H1 (cell line): ENCODE data around the gene LHCGR. TPM values are rescaled to one million over a fixed set of nuclear protein-coding genes. Genes with fewer than 3 reads are reported as not detected.

Experiments
- CTCF ChIA-PET: fragments of 300-600 bp; sonication (Branson Sonifier 250); formaldehyde crosslinking; loops from one replicate; lab custom pipeline; 2021; ENCODE audit not compliant: partially characterized antibody; lab: Charles Lee
- POLR2A ChIA-PET: fragments of 300-600 bp; sonication (Branson Sonifier 250); formaldehyde crosslinking; loops from one replicate; lab custom pipeline; 2021; ENCODE audit warnings: inconsistent platforms; ENCODE audit not compliant: partially characterized antibody; lab: Charles Lee
- DNase-seq, 2 experiments: peaks; one replicate each; pipeline versions ENCODE4 v3.0.0 to v3.0.0-alpha.2; 2010 to 2022; ENCODE audit warnings: low spot score in 2 of 2, low read depth in 1 of 2, mixed read lengths in 1 of 2
- FAIRE-seq: peaks from 2 replicates; lab custom pipeline; 2011; peaks lifted over from hg19 to GRCh38; lab: Jason Lieb, UNC
- H2AFZ ChIP-seq: 2 replicates; pipeline ENCODE4 v1.8.1; 2012; ENCODE audit warnings: low read length, inconsistent platforms
- H2AK5ac ChIP-seq: 2 replicates; pipeline ENCODE4 v1.6.1; 2013; ENCODE audit warnings: low read depth, low read length
- H2BK120ac ChIP-seq: replicated peaks from 2 replicates; pipeline ENCODE3; 2013; ENCODE audit warnings: low read depth, low read length, inconsistent platforms
- H2BK12ac ChIP-seq: 2 replicates; pipeline ENCODE4 v1.6.1; 2013; ENCODE audit warnings: low read depth, low read length
- H2BK15ac ChIP-seq: 2 replicates; pipeline ENCODE4 v1.6.1; 2013; ENCODE audit warnings: low read length
- H2BK20ac ChIP-seq: 2 replicates; pipeline ENCODE4 v1.6.1; 2013; ENCODE audit warnings: low read length
- H2BK5ac ChIP-seq: 2 replicates; pipeline ENCODE4 v1.6.1; 2013; ENCODE audit warnings: low read depth, low read length
- H3K14ac ChIP-seq: 2 replicates; pipeline ENCODE4 v1.6.1; 2013; ENCODE audit warnings: inconsistent platforms; ENCODE audit not compliant: insufficient read length
- H3K18ac ChIP-seq: 2 replicates; pipeline ENCODE4 v1.6.1; 2013; ENCODE audit warnings: low read length; ENCODE audit errors: extremely low read depth
- H3K23ac ChIP-seq: 2 replicates; pipeline ENCODE4 v1.6.1; 2013; ENCODE audit warnings: inconsistent platforms; ENCODE audit not compliant: insufficient read length
- H3K23me2 ChIP-seq: 2 replicates; pipeline ENCODE4 v1.6.1; 2013; ENCODE audit warnings: low read depth, low read length
- H3K27ac ChIP-seq: 2 replicates; pipeline ENCODE4 v1.6.1; 2011; ENCODE audit warnings: low read depth, low read length, inconsistent platforms
- H3K27me3 ChIP-seq, 4 experiments: replicated peaks in 1 of 4; 1 replicate in 1 of 4; 2 replicates in 3 of 4; pipeline versions ENCODE4 v1.6.1 to v1.8.1; 2011 to 2013; ENCODE audit warnings: low read length in 3 of 4, mild to moderate bottlenecking in 3 of 4, inconsistent platforms in 2 of 4, mixed read lengths in 2 of 4, moderate library complexity in 1 of 4; ENCODE audit not compliant: control insufficient read depth in 3 of 4, insufficient read depth in 3 of 4; ENCODE audit errors: extremely low read depth in 1 of 4
- H3K36me3 ChIP-seq, 4 experiments: 2 replicates each; pipeline versions ENCODE4 v1.6.1 to v1.8.1; 2011 to 2013; ENCODE audit warnings: mild to moderate bottlenecking in 4 of 4, low read length in 3 of 4, moderate library complexity in 2 of 4, control low read depth in 1 of 4, inconsistent platforms in 1 of 4; ENCODE audit not compliant: insufficient read depth in 4 of 4, control insufficient read depth in 2 of 4
- H3K4ac ChIP-seq: replicated peaks from 2 replicates; pipeline ENCODE3; 2013; ENCODE audit warnings: low read length, low read depth, mixed read lengths, inconsistent platforms; ENCODE audit not compliant: insufficient read length
- H3K4me1 ChIP-seq, 4 experiments: replicated peaks in 1 of 4; 1 replicate in 1 of 4; 2 replicates in 3 of 4; pipeline versions ENCODE4 v1.6.1 to v1.8.1; 2011 to 2013; ENCODE audit warnings: low read length in 3 of 4, inconsistent platforms in 2 of 4, mixed read lengths in 1 of 4; ENCODE audit not compliant: insufficient read depth in 4 of 4, control insufficient read depth in 3 of 4
- H3K4me2 ChIP-seq, 2 experiments: 2 replicates each; pipeline versions ENCODE4 v1.6.1 to v1.8.1; 2011 to 2013; ENCODE audit warnings: low read depth in 2 of 2, low read length in 2 of 2, control low read depth in 1 of 2, inconsistent platforms in 1 of 2, mild to moderate bottlenecking in 1 of 2; ENCODE audit not compliant: insufficient read depth in 1 of 2
- H3K4me3 ChIP-seq, 4 experiments: fragments of 200-600, 300-600 bp in 1 of 4; sonication (generic), shearing (Covaris generic), sonication (Bioruptor Twin) in 1 of 4; 2 replicates each; pipeline versions ENCODE4 v1.5.1 to v1.8.1; 2011 to 2016; ENCODE audit warnings: low read length in 4 of 4, low read depth in 3 of 4, control low read depth in 2 of 4, inconsistent platforms in 2 of 4, mild to moderate bottlenecking in 2 of 4, mixed read lengths in 1 of 4, moderate library complexity in 1 of 4; ENCODE audit not compliant: insufficient read depth in 2 of 4; ENCODE audit errors: extremely low read depth in 1 of 4
- H3K56ac ChIP-seq: replicated peaks from 2 replicates; pipeline ENCODE3; 2013; ENCODE audit warnings: low read depth, mild to moderate bottlenecking, mixed read lengths, low read length, inconsistent platforms; ENCODE audit not compliant: insufficient read length
- H3K79me1 ChIP-seq: 2 replicates; pipeline ENCODE4 v1.6.1; 2013; ENCODE audit warnings: low read depth, low read length, control low read depth
- H3K79me2 ChIP-seq, 2 experiments: 2 replicates each; pipeline versions ENCODE4 v1.6.1 to v1.8.1; 2012 to 2013; ENCODE audit warnings: low read length in 2 of 2, mild to moderate bottlenecking in 2 of 2, inconsistent platforms in 1 of 2; ENCODE audit not compliant: insufficient read depth in 2 of 2, control insufficient read depth in 1 of 2
- H3K9ac ChIP-seq, 4 experiments: replicated peaks in 1 of 4; 1 replicate in 1 of 4; 2 replicates in 3 of 4; pipeline versions ENCODE4 v1.6.1 to v1.8.1; 2011 to 2013; ENCODE audit warnings: low read depth in 3 of 4, low read length in 3 of 4, control low read depth in 2 of 4, mild to moderate bottlenecking in 2 of 4, moderate library complexity in 2 of 4, inconsistent platforms in 1 of 4; ENCODE audit errors: extremely low read depth in 1 of 4
- H3K9me3 ChIP-seq, 2 experiments: 2 replicates each; pipeline versions ENCODE4 v1.6.1 to v1.8.1; 2012 to 2013; ENCODE audit warnings: mild to moderate bottlenecking in 2 of 2, moderate library complexity in 2 of 2, control low read depth in 1 of 2, inconsistent platforms in 1 of 2, low read depth in 1 of 2, low read length in 1 of 2, mixed read lengths in 1 of 2; ENCODE audit not compliant: insufficient read depth in 2 of 2
- H4K20me1 ChIP-seq, 2 experiments: replicated peaks in 1 of 2; 2 replicates each; pipeline versions ENCODE3 to v1.8.1; 2011 to 2013; ENCODE audit warnings: inconsistent platforms in 2 of 2, low read length in 2 of 2, mild to moderate bottlenecking in 1 of 2; ENCODE audit not compliant: insufficient read depth in 2 of 2, control insufficient read depth in 1 of 2
- H4K5ac ChIP-seq: 2 replicates; pipeline ENCODE4 v1.6.1; 2013; ENCODE audit warnings: low read length, low read depth, mixed read lengths, inconsistent platforms; ENCODE audit not compliant: insufficient read length
- H4K8ac ChIP-seq: 2 replicates; pipeline ENCODE4 v1.8.0; 2013; ENCODE audit warnings: mild to moderate bottlenecking, moderate library complexity, low read length, inconsistent platforms; ENCODE audit not compliant: insufficient read depth; ENCODE audit errors: extremely low read depth
- H4K91ac ChIP-seq: replicated peaks from 2 replicates; pipeline ENCODE3; 2013; ENCODE audit warnings: low read length, mixed read lengths, inconsistent platforms; ENCODE audit not compliant: insufficient read length
- SP2 ChIP-seq: IDR thresholded peaks from 2 replicates; pipeline ENCODE4 v1.6.1; 2012; ENCODE audit warnings: mild to moderate bottlenecking, low read length, inconsistent platforms
- TAF1 ChIP-seq: IDR thresholded peaks from 2 replicates; pipeline ENCODE4 v1.6.1; 2011; ENCODE audit warnings: mild to moderate bottlenecking, low read depth, low read length
- WGBS, 2 experiments: shearing (Covaris generic) in 1 of 2; methylation state at CpG; one replicate each; pipeline versions ENCODE4 v1.1.6 to v1.1.7; 2013 to 2015; ENCODE audit warnings: low lambda C conversion rate in 2 of 2, mixed read lengths in 2 of 2, inconsistent platforms in 1 of 2, low coverage in 1 of 2, missing lambda C conversion rate in 1 of 2; ENCODE audit not compliant: insufficient replicate concordance in 2 of 2, insufficient coverage in 1 of 2, insufficient read length in 1 of 2; ENCODE audit errors: extremely low coverage in 1 of 2, missing lambda C conversion rate in 1 of 2; 5-methylcytosine and 5-hydroxymethylcytosine counted together
- polyA plus RNA-seq, 7 experiments: library from polyadenylated mRNA; depleted of rRNA in 3 of 7; stranded (reverse) in 5 of 7; unstranded in 2 of 7; fragments of >200 nt in 5 of 7; fragments of 200-250 nt in 2 of 7; gene quantifications; 1 replicate in 5 of 7; 2 replicates in 1 of 7; 4 replicates in 1 of 7; pipeline versions ENCODE4 v1.2.1 to v1.2.3, GENCODE V29; 2011 to 2013; ENCODE audit warnings: missing spikeins in 2 of 7, mixed read lengths in 2 of 7
- total RNA-seq: library from RNA; stranded (reverse); fragmentation: NEBNext Ultra II Directional; extraction: Animal tissue kit (Norgen Biotek cat#: 25700); gene quantifications from 2 replicates; pipeline ENCODE4 v1.2.1, GENCODE V29; 2021
- TF ChIP-seq, protein P1 (sequence below): IDR thresholded peaks from 2 replicates; pipeline ENCODE4 v1.6.1; 2011; ENCODE audit warnings: low read depth, mild to moderate bottlenecking, low read length; ENCODE audit not compliant: insufficient read depth

Gene LHCGR
- total and polyA plus RNA-seq, 2 of the 8 experiments (the other 6 are each of a cell fraction or from before 2014, with no cell fraction given) = 0.30 to 0.73 TPM

DNA sequence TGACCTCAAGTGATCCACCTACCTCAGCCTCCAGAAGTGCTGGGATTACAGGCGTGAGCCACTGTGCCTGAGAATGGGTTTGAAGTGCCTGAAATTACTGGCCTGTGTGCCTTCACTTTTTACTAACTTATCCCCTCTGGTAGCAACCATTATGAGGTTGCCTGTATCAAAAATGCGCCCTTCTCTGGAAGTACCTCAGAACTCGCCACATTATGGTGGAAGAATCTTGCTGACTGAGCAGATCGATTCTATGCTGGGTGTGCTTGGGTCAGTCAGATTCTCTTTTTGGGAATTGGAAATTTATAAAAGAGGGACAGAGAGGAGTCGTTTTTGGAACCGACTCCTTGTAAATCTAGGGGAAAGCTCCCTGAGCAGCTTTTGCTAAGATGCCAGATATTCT is 8.2 kb downstream of the LHCGR start:
- H2BK5ac ChIP-seq = no peak overlapping the region

More for the DNA sequence above, 8.2 kb downstream of the LHCGR start:
- no peak overlapping the region for H3K4ac ChIP-seq
- H2AK5ac ChIP-seq = no peak overlapping the region
- no peaks in the 10 kb centered on the region for H3K27me3 ChIP-seq
- H3K27ac ChIP-seq = no peak overlapping the region
- POLR2A ChIA-PET = no interaction called here
- WGBS, 2 experiments = 92% methylated on average over 6 of the region's 6 CpGs; no CpG with 5 or more reads in 1 of the 2 experiments
- no peaks in the 10 kb centered on the region for H3K9me3 ChIP-seq
- no peak overlapping the region for H3K4me3 ChIP-seq
- H3K14ac ChIP-seq = no peak overlapping the region
- TF ChIP-seq SP2 (no peak), TAF1 (no peak)
- TF ChIP-seq, protein P1, sequence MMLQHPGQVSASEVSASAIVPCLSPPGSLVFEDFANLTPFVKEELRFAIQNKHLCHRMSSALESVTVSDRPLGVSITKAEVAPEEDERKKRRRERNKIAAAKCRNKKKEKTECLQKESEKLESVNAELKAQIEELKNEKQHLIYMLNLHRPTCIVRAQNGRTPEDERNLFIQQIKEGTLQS = no peak
- TF ChIP-seq, all 59 proteins: peak for 0
- H2BK15ac ChIP-seq = no peak overlapping the region
- H3K18ac ChIP-seq = no peak overlapping the region
- no peak overlapping the region for H4K5ac ChIP-seq
- no peak overlapping the region for H3K4me2 ChIP-seq
- no peak overlapping the region for H3K56ac ChIP-seq
- CTCF ChIA-PET = interaction anchor here (1.0 kb wide), 1 partner anchor 111 kb away, joined by 4 read pairs; no protein-coding TSS in a partner anchor
- no peak overlapping the region for H4K8ac ChIP-seq
- no peak overlapping the region for H3K9ac ChIP-seq
- no peaks in the 10 kb centered on the region for H3K79me1 ChIP-seq
- H2BK120ac ChIP-seq = no peak overlapping the region
- no peaks in the 10 kb centered on the region for H3K23me2 ChIP-seq
- H2AFZ ChIP-seq = no peak overlapping the region
- H3K23ac ChIP-seq = no peak overlapping the region
- H2BK12ac ChIP-seq = no peak overlapping the region
- H4K20me1 ChIP-seq = no peaks in the 10 kb centered on the region
- no peaks in the 10 kb centered on the region for H3K4me1 ChIP-seq
- H2BK20ac ChIP-seq = no peak overlapping the region
- no peak overlapping the region for H4K91ac ChIP-seq
- DNase-seq (no peak), FAIRE-seq (no peak)
- no peaks in the 10 kb centered on the region for H3K36me3 ChIP-seq
- no peaks in the 10 kb centered on the region for H3K79me2 ChIP-seq
